ENCODE measurements around the gene CTIF. TPM values are rescaled to one million over a fixed set of nuclear protein-coding genes. Genes with fewer than 3 reads are reported as not detected.
A peak's percentile ranks its signal among the peaks of the same experiment; 100 is the strongest.

The CTIF gene
- total RNA-seq, 4 donors from 2014 or later: 16.6 to 116 (median 34.5) TPM

- Histone ChIP-seq H3K27ac (no peak overlapping the region), H3K4me1 (peaks cover 6 to 19% (median 12%) of the 10 kb centered on the region in 4 donors), H3K27me3 (no peaks in the 10 kb centered on the region), H3K9me3 (no peaks in the 10 kb centered on the region), H3K4me3 (no peak overlapping the region), H3K36me3 (no peaks in the 10 kb centered on the region)
- TF ChIP-seq, protein P1, sequence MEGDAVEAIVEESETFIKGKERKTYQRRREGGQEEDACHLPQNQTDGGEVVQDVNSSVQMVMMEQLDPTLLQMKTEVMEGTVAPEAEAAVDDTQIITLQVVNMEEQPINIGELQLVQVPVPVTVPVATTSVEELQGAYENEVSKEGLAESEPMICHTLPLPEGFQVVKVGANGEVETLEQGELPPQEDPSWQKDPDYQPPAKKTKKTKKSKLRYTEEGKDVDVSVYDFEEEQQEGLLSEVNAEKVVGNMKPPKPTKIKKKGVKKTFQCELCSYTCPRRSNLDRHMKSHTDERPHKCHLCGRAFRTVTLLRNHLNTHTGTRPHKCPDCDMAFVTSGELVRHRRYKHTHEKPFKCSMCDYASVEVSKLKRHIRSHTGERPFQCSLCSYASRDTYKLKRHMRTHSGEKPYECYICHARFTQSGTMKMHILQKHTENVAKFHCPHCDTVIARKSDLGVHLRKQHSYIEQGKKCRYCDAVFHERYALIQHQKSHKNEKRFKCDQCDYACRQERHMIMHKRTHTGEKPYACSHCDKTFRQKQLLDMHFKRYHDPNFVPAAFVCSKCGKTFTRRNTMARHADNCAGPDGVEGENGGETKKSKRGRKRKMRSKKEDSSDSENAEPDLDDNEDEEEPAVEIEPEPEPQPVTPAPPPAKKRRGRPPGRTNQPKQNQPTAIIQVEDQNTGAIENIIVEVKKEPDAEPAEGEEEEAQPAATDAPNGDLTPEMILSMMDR (IDR thresholded peaks at IDR 0.05): no peak
- no peak for TF ChIP-seq POLR2A (IDR thresholded peaks at IDR 0.05)
- no peak for DNase-seq
Observed at GRCh38 chr18:48836231-48836805, 297.5 kb downstream of the CTIF start.

- Histone ChIP-seq H3K36me3 (no peaks in the 10 kb centered on the region), H3K27me3 (no peaks in the 10 kb centered on the region), H3K27ac (peak overlapping the region in 1 of 4 donors; percentile 28), H3K4me1 (peaks cover 6 to 23% (median 12%) of the 10 kb centered on the region in 4 donors), H3K4me3 (no peak overlapping the region), H3K9me3 (no peaks in the 10 kb centered on the region)
- peak in 1 of 3 donors; percentile 47 for DNase-seq
- TF ChIP-seq, protein P1 (IDR thresholded peaks at IDR 0.05): no peak
- no peak for TF ChIP-seq POLR2A (IDR thresholded peaks at IDR 0.05)
Observed at GRCh38 chr18:48836806-48837615, 298.2 kb downstream of the CTIF start.

DNA sequence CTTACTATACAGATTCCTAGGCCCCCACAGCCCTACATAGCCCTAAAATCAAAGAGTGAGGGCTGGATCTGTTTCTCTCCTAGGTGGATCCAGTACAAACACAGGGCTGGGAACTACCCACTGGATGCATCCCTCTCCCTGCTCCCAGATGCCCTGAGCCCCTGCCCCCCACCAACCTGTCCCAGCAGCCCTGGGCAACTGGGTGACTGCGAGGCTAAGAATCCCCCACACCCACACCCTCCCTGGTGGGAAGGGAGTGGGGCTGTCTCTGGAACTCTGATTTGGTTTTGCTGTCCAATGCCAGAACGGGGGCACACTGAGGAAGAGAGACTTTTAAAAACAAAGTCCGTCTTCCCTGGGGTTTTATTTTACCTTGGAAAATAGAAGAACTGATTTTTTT is 298.8 kb downstream of the CTIF start:
- Histone ChIP-seq H3K27ac (peak overlapping the region in 1 of 4 donors; percentile 28), H3K4me1 (peaks cover 6 to 25% (median 18%) of the 10 kb centered on the region in 4 donors)

DNA sequence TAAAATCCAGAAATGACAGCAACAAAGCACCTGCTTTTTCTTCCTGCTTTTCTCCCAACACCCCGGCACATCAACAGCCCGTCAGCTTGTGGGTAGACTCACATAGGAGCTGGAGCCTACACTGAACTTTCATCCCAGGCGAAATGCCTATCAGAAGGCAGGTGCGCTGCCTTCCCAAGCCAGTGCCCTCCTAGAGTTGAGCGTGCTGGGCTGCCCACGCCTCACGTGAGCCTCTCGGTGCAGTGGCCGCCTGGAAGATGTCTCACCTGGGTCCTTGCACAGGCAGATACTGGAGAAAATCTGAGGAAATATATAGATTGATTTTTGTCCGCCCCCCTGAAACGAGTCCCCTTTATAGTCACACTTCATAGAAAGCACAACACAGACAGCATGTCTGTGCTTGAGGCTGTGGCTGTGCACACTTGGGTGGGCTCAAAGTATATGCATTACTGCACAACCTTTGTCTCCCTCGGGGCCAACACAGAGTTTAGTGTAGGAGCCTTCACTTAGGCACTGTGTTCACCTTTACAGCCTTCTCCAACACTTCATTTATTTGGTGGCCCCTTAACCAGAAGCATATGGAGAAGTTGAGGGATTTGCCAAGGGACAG is 299.4 kb downstream of the CTIF start:
- Histone ChIP-seq H3K27ac (peak overlapping the region in 1 of 4 donors; percentile 37), H3K36me3 (no peaks in the 10 kb centered on the region), H3K4me1 (peaks cover 4 to 25% (median 20%) of the 10 kb centered on the region in 4 donors), H3K9me3 (no peaks in the 10 kb centered on the region), H3K27me3 (no peaks in the 10 kb centered on the region), H3K4me3 (no peak overlapping the region)
- TF ChIP-seq POLR2A (IDR thresholded peaks at IDR 0.05): no peak
- TF ChIP-seq, protein P1 (IDR thresholded peaks at IDR 0.05): no peak
- peak in 1 of 3 donors; percentile 26 for DNase-seq

More for the DNA sequence above, 298.8 kb downstream of the CTIF start:
- H3K4me3 ChIP-seq: no peak overlapping the region
- DNase-seq: no peak
- H3K27me3 ChIP-seq: no peaks in the 10 kb centered on the region
- H3K9me3 ChIP-seq: no peaks in the 10 kb centered on the region
- H3K36me3 ChIP-seq: no peaks in the 10 kb centered on the region
- TF ChIP-seq, protein P1 (IDR thresholded peaks at IDR 0.05): no peak
- no peak for TF ChIP-seq POLR2A (IDR thresholded peaks at IDR 0.05)

DNA sequence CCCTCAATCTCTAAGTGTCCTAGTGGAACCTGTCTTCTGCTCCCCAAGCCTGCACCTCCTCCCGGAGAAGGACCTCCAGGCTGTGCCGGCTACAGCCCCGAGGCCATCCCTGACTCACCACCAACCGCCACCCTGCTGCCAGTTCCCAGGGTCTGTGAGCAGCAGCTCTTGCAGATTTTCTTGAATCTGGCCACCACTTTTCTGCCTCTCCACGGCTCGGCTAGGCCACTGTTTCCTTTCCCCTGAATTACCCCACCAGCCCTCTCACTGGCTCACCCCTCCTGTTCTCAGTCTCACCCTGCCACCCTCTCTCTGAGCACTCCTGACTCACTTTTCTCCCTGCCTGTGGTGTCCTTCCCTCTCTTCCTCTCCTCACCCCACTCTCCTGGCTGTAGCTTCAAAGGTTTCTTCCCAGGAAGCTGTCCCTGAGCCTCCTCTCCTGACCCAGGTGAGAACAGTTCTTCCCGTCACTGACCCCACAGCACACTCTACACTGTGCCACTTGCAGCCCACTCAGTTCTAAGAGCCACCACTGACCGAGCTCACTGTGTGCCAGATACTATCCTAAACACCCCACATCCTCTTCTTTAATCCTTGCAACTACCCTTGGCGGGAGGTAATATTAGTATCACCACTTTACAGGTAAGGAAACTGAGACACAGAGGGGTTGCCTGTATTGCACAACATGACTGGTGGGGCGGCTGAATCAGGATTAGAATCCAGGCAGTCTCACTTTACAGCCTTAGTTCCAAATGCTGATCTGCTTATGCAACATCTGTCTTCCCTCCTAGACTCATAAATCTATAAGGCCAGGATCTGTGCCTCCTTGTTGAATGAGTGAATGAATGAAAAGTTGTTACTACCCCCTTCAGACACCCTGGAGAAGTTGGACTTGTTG is 300.3 kb downstream of the CTIF start:
- Histone ChIP-seq H3K27me3 (no peaks in the 10 kb centered on the region), H3K27ac (peak overlapping the region in 3 of 4 donors; percentile 6 to 37 (median 19)), H3K9me3 (no peaks in the 10 kb centered on the region), H3K4me1 (peaks cover 0 to 23% (median 17%) of the 10 kb centered on the region in 4 donors), H3K4me3 (no peak overlapping the region), H3K36me3 (no peaks in the 10 kb centered on the region)
- no peak for DNase-seq
- no peak for TF ChIP-seq POLR2A (IDR thresholded peaks at IDR 0.05)
- TF ChIP-seq, protein P1 (IDR thresholded peaks at IDR 0.05): no peak
